Kidney glomerular epithelial cell (primary cell): ENCODE results near the gene KRTAP9-2.
"Not testable (repeated sequence)": the region's sequence is repeated elsewhere in the genome, so short reads cannot be mapped to it uniquely, and the experiment has no call there.

ENCODE experiments used
- DNase-seq: peaks from one replicate; lab custom pipeline; 2025; lab: John Stamatoyannopoulos, UW

The KRTAP9-2 gene

GRCh38 chr17:41237116-41237515 is 10.7 kb downstream of the KRTAP9-2 start:
- not testable (repeated sequence) for DNase-seq

DNA sequence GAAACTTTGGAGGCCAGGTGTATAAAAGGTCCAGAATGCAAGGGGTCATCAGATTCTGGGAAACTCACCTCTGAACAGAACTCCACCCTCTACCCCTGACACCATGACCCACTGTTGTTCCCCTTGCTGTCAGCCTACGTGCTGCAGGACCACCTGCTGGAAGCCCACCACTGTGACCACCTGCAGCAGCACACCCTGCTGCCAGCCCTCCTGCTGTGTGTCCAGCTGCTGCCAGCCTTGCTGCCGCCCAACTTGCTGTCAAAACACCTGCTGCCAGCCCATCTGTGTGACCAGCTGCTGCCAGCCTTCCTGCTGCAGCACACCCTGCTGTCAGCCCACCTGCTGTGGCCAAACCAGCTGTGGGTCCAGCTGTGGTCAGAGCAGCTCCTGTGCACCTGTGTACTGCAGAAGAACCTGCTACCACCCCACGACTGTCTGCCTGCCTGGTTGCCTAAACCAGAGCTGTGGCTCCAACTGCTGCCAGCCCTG is 11.5 kb downstream of the KRTAP9-2 start, which contains the start of gene KRTAP9-8:
Gene KRTAP9-8, plus strand, starts transcription at position 51 of the 489 bp plus-strand sequence. Its CDS starts 53 bp downstream, at position 104.
- DNase-seq, result not testable (repeated sequence)

DNA sequence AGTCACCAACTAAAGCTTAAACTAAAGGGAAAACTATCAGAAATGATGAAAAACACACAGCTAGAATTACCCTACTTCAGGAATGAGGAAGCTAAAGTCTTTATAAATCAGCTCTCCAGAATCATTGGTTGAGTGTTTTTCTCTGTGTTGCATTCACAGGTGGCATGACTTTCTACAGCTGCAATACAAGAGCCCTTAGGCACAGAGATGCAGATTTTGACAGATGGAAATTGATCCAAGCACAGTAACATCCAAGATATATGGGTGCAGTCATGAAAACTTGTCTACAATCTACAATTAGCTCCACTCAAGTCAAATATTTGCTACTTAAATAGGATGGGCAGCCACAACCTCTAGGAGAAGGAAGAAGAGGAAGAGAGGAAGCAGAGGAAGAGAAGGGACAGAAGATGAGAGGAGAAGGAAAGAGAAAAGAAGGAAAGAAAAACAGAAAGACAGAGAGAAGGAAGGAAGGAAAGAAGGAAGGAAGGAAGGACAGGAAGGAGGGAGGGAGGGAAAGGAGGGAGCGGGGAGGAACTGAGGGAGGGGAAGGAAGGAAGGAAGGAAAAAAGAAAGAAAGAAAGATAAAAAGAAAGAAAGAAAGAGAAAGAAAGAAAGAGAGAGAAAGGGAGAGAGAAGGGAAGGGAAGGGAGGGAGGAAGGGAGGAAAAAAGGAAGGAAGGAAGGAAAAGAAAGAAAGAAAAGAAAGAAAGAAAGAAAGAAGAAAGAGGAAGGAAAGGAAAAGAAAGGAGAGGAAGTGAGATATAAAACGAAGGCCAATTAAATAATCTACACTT is 20.7 kb downstream of the KRTAP9-2 start:
- DNase-seq, result not testable (repeated sequence)

GRCh38 chr17:41249637-41250240 is 23.3 kb downstream of the KRTAP9-2 start, which contains the start of gene KRTAP9-4:
TSS of gene KRTAP9-4 (plus strand) at chr17:41249687. CDS start at chr17:41249721, 34 bp downstream.
- not testable (repeated sequence) for DNase-seq

DNA sequence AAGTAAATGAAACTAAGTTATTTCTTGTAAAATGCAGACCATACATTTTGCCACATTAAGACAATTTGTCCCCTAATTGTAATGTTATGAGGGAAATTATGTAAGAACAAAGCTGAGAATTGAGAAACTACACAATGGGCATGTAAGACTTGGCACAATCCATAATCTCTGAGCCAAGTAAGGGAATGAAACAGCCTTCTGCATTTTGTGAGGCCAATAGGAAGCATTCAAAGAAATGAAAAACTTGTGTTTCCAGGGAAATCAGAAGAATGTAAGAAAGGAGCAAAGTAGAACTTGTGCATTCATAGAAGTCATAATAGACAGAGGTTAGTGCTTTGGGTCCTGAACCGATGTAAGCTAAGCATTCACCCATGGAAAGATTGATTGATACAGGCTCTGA is 24.8 kb downstream of the KRTAP9-2 start:
- no peak for DNase-seq

DNA sequence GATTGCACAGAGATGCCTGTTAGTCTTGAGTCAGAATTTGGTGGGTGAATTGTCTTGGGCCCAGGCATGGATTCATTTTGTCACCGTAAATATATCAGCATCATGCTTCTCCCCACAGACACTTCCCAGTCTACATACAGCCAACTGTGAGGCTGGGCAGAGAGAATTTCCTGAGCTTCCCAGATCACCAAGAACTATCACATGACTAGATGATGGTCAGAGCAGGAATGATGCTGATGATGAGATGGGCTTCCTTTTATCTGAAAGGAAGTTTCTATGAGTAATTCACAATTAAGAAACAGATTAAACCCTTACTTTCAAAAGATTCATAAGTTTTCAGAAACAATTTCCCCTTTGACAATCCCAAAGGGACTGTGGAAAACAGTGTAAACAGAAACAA is 28.4 kb downstream of the KRTAP9-2 start:
- no peak for DNase-seq

DNA sequence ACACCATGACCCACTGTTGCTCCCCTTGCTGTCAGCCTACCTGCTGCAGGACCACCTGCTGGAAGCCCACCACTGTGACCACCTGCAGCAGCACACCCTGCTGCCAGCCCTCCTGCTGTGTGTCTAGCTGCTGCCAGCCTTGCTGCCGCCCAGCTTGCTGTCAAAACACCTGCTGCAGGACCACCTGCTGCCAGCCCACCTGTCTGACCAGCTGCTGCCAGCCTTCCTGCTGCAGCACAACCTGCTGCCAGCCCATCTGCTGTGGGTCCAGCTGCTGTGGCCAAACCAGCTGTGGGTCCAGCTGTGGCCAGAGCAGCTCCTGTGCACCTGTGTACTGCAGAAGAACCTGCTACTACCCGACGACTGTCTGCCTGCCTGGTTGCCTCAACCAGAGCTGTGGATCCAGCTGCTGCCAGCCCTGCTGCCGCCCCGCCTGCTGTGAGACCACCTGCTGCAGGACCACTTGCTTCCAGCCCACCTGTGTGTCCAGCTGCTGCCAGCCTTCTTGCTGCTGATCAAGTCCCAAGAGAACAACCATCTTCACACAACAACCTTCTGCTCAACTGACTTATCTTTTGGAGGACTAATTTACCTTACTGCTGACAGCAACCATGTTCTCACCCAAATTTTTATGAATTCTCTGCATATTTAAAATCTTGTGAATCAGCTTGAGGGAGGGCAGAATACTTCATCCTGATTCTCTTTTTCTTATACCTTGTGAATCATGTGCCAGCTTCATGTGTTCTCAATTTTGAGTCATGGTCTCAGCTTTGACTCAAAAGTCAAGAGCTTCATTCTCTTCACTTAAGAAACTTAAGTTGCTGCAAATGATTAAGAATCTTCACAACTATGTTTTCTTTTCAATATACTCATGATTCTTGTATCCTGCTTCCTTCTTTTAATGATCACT is 29.2 kb downstream of the KRTAP9-2 start, which contains the start of gene KRTAP9-9:
Gene KRTAP9-9, plus strand, starts transcription at position 4 of the 910 bp plus-strand sequence.
- not testable (repeated sequence) for DNase-seq

DNA sequence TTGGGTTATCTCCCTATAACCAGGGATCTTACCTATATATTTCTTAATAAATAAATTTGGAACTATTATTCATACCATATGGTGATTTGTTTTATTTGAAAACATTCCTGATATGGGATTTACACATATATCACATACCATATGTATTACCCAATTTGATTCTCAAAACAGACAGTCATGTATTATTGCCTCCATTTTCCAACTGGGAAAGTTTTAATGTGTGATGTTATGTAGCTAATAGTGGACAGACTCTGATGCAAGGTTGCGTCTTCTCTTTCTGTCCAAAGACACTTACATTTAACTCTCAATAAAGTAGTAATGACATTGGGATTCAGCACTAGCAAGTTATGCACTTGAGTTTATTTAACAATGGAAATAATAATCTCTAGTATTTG is 29.8 kb downstream of the KRTAP9-2 start:
- DNase-seq, result no peak

DNA sequence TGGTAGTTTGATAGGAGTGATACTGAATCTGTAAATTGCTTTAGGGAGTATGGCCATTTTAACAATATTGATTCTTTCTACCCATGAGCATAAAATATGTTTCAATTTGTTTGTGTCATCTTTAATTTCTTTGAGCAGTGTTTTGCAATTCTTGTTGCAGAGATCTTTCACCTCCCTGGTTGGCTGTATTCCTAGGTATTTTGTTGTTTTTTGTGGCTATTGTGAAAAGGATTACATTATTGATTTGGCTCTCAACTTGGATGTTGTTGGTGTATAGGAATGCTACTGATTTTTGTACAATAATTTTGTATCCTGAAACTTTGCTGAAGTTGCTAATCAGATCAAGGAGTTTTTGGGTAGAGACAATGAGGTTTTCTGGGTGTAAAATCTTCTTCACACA is 32.0 kb downstream of the KRTAP9-2 start:
- DNase-seq, result no peak

DNA sequence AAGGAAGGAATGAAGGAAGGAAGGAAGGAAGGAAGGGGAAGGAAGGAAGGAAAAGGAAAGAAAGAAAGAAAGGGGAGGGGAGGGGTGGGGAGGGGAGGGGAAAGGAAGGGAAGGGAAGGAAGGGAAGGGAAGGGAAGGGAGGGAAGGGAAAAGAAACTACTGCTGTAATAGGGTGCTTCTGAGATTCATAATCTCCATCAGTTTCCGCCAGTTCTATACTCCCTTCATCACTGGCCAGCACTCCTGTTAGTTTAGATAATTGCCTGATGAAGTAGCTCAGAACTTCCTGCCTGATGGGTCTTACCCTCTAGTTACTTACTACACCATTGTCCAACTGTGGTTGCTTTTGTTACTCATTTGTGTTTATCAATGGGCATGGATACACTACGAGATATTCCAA is 36.8 kb downstream of the KRTAP9-2 start:
- no peak for DNase-seq

DNA sequence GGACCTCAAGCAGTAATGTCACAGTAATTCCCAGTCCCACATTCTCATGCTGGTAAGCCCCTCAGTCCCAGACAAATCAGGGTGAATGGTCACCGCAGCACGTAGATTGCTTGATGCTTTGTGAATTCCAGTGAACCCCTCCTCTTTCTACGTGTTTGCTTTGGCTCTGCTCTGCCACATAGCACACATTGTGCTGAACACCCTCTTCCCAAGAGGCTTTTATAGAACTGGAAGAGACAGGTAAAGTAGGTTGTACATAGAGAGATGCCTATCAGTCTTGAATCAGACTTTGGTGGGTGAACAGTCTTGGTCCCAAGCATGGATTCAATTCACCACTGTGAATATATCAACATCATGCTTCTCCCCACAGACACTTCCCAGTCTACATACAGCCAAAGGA is 38.2 kb downstream of the KRTAP9-2 start:
- DNase-seq, result no peak

DNA sequence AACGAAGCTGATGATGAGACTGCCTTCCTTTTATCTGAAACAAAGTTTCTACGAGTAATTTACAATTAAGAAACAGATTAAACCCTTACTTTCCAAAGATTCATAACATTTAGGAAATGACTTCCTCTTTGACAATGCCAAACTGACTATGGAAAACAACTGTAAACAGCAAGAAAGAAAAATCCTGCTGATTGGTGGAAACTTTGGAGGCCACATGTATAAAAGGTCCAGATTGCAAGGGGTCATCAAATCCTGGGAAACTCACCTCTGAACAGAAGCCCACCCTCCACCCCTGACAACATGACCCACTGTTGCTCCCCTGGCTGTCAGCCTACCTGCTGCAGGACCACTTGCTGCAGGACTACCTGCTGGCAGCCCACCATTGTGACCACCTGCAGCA is 38.6 kb downstream of the KRTAP9-2 start, which contains the start of gene KRTAP9-6:
Gene KRTAP9-6, plus strand, starts transcription at position 301 of the 400 bp plus-strand sequence. Its CDS starts 0 bp downstream, at position 301.
- no peak for DNase-seq

GRCh38 chr17:41267711-41268110 is 41.3 kb downstream of the KRTAP9-2 start:
- DNase-seq, result no peak

DNA sequence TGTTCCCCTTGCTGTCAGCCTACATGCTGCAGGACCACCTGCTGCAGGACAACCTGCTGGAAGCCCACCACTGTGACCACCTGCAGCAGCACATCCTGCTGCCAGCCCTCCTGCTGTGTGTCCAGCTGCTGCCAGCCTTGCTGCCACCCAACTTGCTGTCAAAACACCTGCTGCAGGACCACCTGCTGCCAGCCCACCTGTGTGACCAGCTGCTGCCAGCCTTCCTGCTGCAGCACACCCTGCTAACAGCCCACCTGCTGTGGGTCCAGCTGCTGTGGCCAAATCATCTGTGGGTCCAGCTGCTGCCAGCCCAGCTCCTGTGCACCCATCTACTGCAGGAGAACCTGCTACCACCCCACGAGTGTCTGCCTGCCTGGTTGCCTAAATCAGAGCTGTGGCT is 44.9 kb downstream of the KRTAP9-2 start:
- DNase-seq, result not testable (repeated sequence)

- DNase-seq, result no peak
These were observed 45.4 kb downstream of the KRTAP9-2 start for GRCh38 chr17:41271858-41272257.

DNA sequence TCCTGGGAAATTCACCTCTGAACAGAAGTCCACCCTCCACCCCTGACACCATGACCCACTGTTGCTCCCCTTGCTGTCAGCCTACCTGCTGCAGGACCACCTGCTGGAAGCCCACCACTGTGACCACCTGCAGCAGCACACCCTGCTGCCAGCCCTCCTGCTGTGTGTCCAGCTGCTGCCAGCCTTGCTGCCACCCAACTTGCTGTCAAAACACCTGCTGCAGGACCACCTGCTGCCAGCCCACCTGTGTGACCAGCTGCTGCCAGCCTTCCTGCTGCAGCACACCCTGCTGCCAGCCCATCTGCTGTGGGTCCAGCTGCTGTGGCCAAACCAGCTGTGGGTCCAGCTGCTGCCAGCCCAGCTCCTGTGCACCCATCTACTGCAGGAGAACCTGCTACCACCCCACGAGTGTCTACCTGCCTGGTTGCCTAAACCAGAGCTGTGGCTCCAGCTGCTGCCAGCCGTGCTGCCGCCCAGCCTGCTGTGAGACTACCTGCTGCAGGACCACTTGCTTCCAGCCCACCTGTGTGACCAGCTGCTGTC is 49.3 kb downstream of the KRTAP9-2 start, which contains the start of gene KRTAP9-7:
Gene KRTAP9-7, plus strand, starts transcription at position 51 of the 543 bp plus-strand sequence. Its CDS starts 0 bp downstream, at position 51.
- not testable (repeated sequence) for DNase-seq
